H1 (cell line): ENCODE measurements around the gene ROBO4. TPM values are rescaled to one million over a fixed set of nuclear protein-coding genes. Genes with fewer than 3 reads are reported as not detected.
A peak's percentile ranks its signal among the peaks of the same experiment; 100 is the strongest.

Experiments
- CTCF ChIA-PET: fragments of 300-600 bp; sonication (Branson Sonifier 250); formaldehyde crosslinking; loops from one replicate; lab custom pipeline; 2021; ENCODE audit not compliant: partially characterized antibody; lab: Charles Lee
- POLR2A ChIA-PET: fragments of 300-600 bp; sonication (Branson Sonifier 250); formaldehyde crosslinking; loops from one replicate; lab custom pipeline; 2021; ENCODE audit warnings: inconsistent platforms; ENCODE audit not compliant: partially characterized antibody; lab: Charles Lee
- DNase-seq, 2 experiments: peaks; one replicate each; pipeline versions ENCODE4 v3.0.0 to v3.0.0-alpha.2; 2010 to 2022; ENCODE audit warnings: low spot score in 2 of 2, low read depth in 1 of 2, mixed read lengths in 1 of 2
- FAIRE-seq: peaks from 2 replicates; lab custom pipeline; 2011; peaks lifted over from hg19 to GRCh38; lab: Jason Lieb, UNC
- H2AFZ ChIP-seq: 2 replicates; pipeline ENCODE4 v1.8.1; 2012; ENCODE audit warnings: low read length, inconsistent platforms
- H2AK5ac ChIP-seq: 2 replicates; pipeline ENCODE4 v1.6.1; 2013; ENCODE audit warnings: low read depth, low read length
- H2BK120ac ChIP-seq: replicated peaks from 2 replicates; pipeline ENCODE3; 2013; ENCODE audit warnings: low read depth, low read length, inconsistent platforms
- H2BK12ac ChIP-seq: 2 replicates; pipeline ENCODE4 v1.6.1; 2013; ENCODE audit warnings: low read depth, low read length
- H2BK15ac ChIP-seq: 2 replicates; pipeline ENCODE4 v1.6.1; 2013; ENCODE audit warnings: low read length
- H2BK20ac ChIP-seq: 2 replicates; pipeline ENCODE4 v1.6.1; 2013; ENCODE audit warnings: low read length
- H2BK5ac ChIP-seq: 2 replicates; pipeline ENCODE4 v1.6.1; 2013; ENCODE audit warnings: low read depth, low read length
- H3K14ac ChIP-seq: 2 replicates; pipeline ENCODE4 v1.6.1; 2013; ENCODE audit warnings: inconsistent platforms; ENCODE audit not compliant: insufficient read length
- H3K18ac ChIP-seq: 2 replicates; pipeline ENCODE4 v1.6.1; 2013; ENCODE audit warnings: low read length; ENCODE audit errors: extremely low read depth
- H3K23ac ChIP-seq: 2 replicates; pipeline ENCODE4 v1.6.1; 2013; ENCODE audit warnings: inconsistent platforms; ENCODE audit not compliant: insufficient read length
- H3K23me2 ChIP-seq: 2 replicates; pipeline ENCODE4 v1.6.1; 2013; ENCODE audit warnings: low read depth, low read length
- H3K27ac ChIP-seq: 2 replicates; pipeline ENCODE4 v1.6.1; 2011; ENCODE audit warnings: low read depth, low read length, inconsistent platforms
- H3K27me3 ChIP-seq, 4 experiments: replicated peaks in 1 of 4; 1 replicate in 1 of 4; 2 replicates in 3 of 4; pipeline versions ENCODE4 v1.6.1 to v1.8.1; 2011 to 2013; ENCODE audit warnings: low read length in 3 of 4, mild to moderate bottlenecking in 3 of 4, inconsistent platforms in 2 of 4, mixed read lengths in 2 of 4, moderate library complexity in 1 of 4; ENCODE audit not compliant: control insufficient read depth in 3 of 4, insufficient read depth in 3 of 4; ENCODE audit errors: extremely low read depth in 1 of 4
- H3K36me3 ChIP-seq, 4 experiments: 2 replicates each; pipeline versions ENCODE4 v1.6.1 to v1.8.1; 2011 to 2013; ENCODE audit warnings: mild to moderate bottlenecking in 4 of 4, low read length in 3 of 4, moderate library complexity in 2 of 4, control low read depth in 1 of 4, inconsistent platforms in 1 of 4; ENCODE audit not compliant: insufficient read depth in 4 of 4, control insufficient read depth in 2 of 4
- H3K4ac ChIP-seq: replicated peaks from 2 replicates; pipeline ENCODE3; 2013; ENCODE audit warnings: low read length, low read depth, mixed read lengths, inconsistent platforms; ENCODE audit not compliant: insufficient read length
- H3K4me1 ChIP-seq, 4 experiments: replicated peaks in 1 of 4; 1 replicate in 1 of 4; 2 replicates in 3 of 4; pipeline versions ENCODE4 v1.6.1 to v1.8.1; 2011 to 2013; ENCODE audit warnings: low read length in 3 of 4, inconsistent platforms in 2 of 4, mixed read lengths in 1 of 4; ENCODE audit not compliant: insufficient read depth in 4 of 4, control insufficient read depth in 3 of 4
- H3K4me2 ChIP-seq, 2 experiments: 2 replicates each; pipeline versions ENCODE4 v1.6.1 to v1.8.1; 2011 to 2013; ENCODE audit warnings: low read depth in 2 of 2, low read length in 2 of 2, control low read depth in 1 of 2, inconsistent platforms in 1 of 2, mild to moderate bottlenecking in 1 of 2; ENCODE audit not compliant: insufficient read depth in 1 of 2
- H3K4me3 ChIP-seq, 4 experiments: fragments of 200-600, 300-600 bp in 1 of 4; sonication (generic), shearing (Covaris generic), sonication (Bioruptor Twin) in 1 of 4; 2 replicates each; pipeline versions ENCODE4 v1.5.1 to v1.8.1; 2011 to 2016; ENCODE audit warnings: low read length in 4 of 4, low read depth in 3 of 4, control low read depth in 2 of 4, inconsistent platforms in 2 of 4, mild to moderate bottlenecking in 2 of 4, mixed read lengths in 1 of 4, moderate library complexity in 1 of 4; ENCODE audit not compliant: insufficient read depth in 2 of 4; ENCODE audit errors: extremely low read depth in 1 of 4
- H3K56ac ChIP-seq: replicated peaks from 2 replicates; pipeline ENCODE3; 2013; ENCODE audit warnings: low read depth, mild to moderate bottlenecking, mixed read lengths, low read length, inconsistent platforms; ENCODE audit not compliant: insufficient read length
- H3K79me1 ChIP-seq: 2 replicates; pipeline ENCODE4 v1.6.1; 2013; ENCODE audit warnings: low read depth, low read length, control low read depth
- H3K79me2 ChIP-seq, 2 experiments: 2 replicates each; pipeline versions ENCODE4 v1.6.1 to v1.8.1; 2012 to 2013; ENCODE audit warnings: low read length in 2 of 2, mild to moderate bottlenecking in 2 of 2, inconsistent platforms in 1 of 2; ENCODE audit not compliant: insufficient read depth in 2 of 2, control insufficient read depth in 1 of 2
- H3K9ac ChIP-seq, 4 experiments: replicated peaks in 1 of 4; 1 replicate in 1 of 4; 2 replicates in 3 of 4; pipeline versions ENCODE4 v1.6.1 to v1.8.1; 2011 to 2013; ENCODE audit warnings: low read depth in 3 of 4, low read length in 3 of 4, control low read depth in 2 of 4, mild to moderate bottlenecking in 2 of 4, moderate library complexity in 2 of 4, inconsistent platforms in 1 of 4; ENCODE audit errors: extremely low read depth in 1 of 4
- H3K9me3 ChIP-seq, 2 experiments: 2 replicates each; pipeline versions ENCODE4 v1.6.1 to v1.8.1; 2012 to 2013; ENCODE audit warnings: mild to moderate bottlenecking in 2 of 2, moderate library complexity in 2 of 2, control low read depth in 1 of 2, inconsistent platforms in 1 of 2, low read depth in 1 of 2, low read length in 1 of 2, mixed read lengths in 1 of 2; ENCODE audit not compliant: insufficient read depth in 2 of 2
- H4K20me1 ChIP-seq, 2 experiments: replicated peaks in 1 of 2; 2 replicates each; pipeline versions ENCODE3 to v1.8.1; 2011 to 2013; ENCODE audit warnings: inconsistent platforms in 2 of 2, low read length in 2 of 2, mild to moderate bottlenecking in 1 of 2; ENCODE audit not compliant: insufficient read depth in 2 of 2, control insufficient read depth in 1 of 2
- H4K5ac ChIP-seq: 2 replicates; pipeline ENCODE4 v1.6.1; 2013; ENCODE audit warnings: low read length, low read depth, mixed read lengths, inconsistent platforms; ENCODE audit not compliant: insufficient read length
- H4K8ac ChIP-seq: 2 replicates; pipeline ENCODE4 v1.8.0; 2013; ENCODE audit warnings: mild to moderate bottlenecking, moderate library complexity, low read length, inconsistent platforms; ENCODE audit not compliant: insufficient read depth; ENCODE audit errors: extremely low read depth
- H4K91ac ChIP-seq: replicated peaks from 2 replicates; pipeline ENCODE3; 2013; ENCODE audit warnings: low read length, mixed read lengths, inconsistent platforms; ENCODE audit not compliant: insufficient read length
- EZH2 ChIP-seq: fragments of 200-600 bp; sonication (generic); IDR thresholded peaks from 2 replicates; pipeline ENCODE4 v1.7.1; 2012; ENCODE audit warnings: low read depth, mild to moderate bottlenecking, moderate library complexity, low read length, inconsistent platforms; ENCODE audit not compliant: severe bottlenecking
- FOSL1 ChIP-seq: IDR thresholded peaks from 2 replicates; pipeline ENCODE4 v1.6.1; 2011; ENCODE audit warnings: mild to moderate bottlenecking, low read depth, low read length, moderate library complexity; ENCODE audit not compliant: insufficient read depth
- JUN ChIP-seq: IDR thresholded peaks from 2 replicates; pipeline ENCODE4 v1.6.1; 2011; ENCODE audit warnings: low read depth, mild to moderate bottlenecking, improper control_type of control experiment, low read length
- JUND ChIP-seq: IDR thresholded peaks from 2 replicates; pipeline ENCODE4 v1.6.1; 2011; ENCODE audit warnings: mild to moderate bottlenecking, improper control_type of control experiment, low read length
- MAFK ChIP-seq: IDR thresholded peaks from 2 replicates; pipeline ENCODE4 v1.6.1; 2012; ENCODE audit warnings: low read depth, mild to moderate bottlenecking, improper control_type of control experiment, low read length
- SUZ12 ChIP-seq: fragments of 200-600 bp; sonication (generic); IDR thresholded peaks from 2 replicates; pipeline ENCODE4 v1.6.1; 2012; ENCODE audit warnings: mild to moderate bottlenecking, inconsistent platforms, low read length, moderate library complexity, mixed read lengths
- TCF12 ChIP-seq: IDR thresholded peaks from 2 replicates; pipeline ENCODE4 v1.6.1; 2011; ENCODE audit warnings: low read depth, mild to moderate bottlenecking, low read length
- YY1 ChIP-seq: IDR thresholded peaks from 2 replicates; pipeline ENCODE4 v1.6.1; 2011; ENCODE audit warnings: low read depth, mild to moderate bottlenecking, low read length
- ZNF274 ChIP-seq: IDR thresholded peaks from 2 replicates; pipeline ENCODE4 v1.7.0; 2012; ENCODE audit warnings: low read length, borderline replicate concordance; ENCODE audit errors: extremely low read depth
- WGBS, 2 experiments: shearing (Covaris generic) in 1 of 2; methylation state at CpG; one replicate each; pipeline versions ENCODE4 v1.1.6 to v1.1.7; 2013 to 2015; ENCODE audit warnings: low lambda C conversion rate in 2 of 2, mixed read lengths in 2 of 2, inconsistent platforms in 1 of 2, low coverage in 1 of 2, missing lambda C conversion rate in 1 of 2; ENCODE audit not compliant: insufficient replicate concordance in 2 of 2, insufficient coverage in 1 of 2, insufficient read length in 1 of 2; ENCODE audit errors: extremely low coverage in 1 of 2, missing lambda C conversion rate in 1 of 2; 5-methylcytosine and 5-hydroxymethylcytosine counted together
- polyA plus RNA-seq, 7 experiments: library from polyadenylated mRNA; depleted of rRNA in 3 of 7; stranded (reverse) in 5 of 7; unstranded in 2 of 7; fragments of >200 nt in 5 of 7; fragments of 200-250 nt in 2 of 7; gene quantifications; 1 replicate in 5 of 7; 2 replicates in 1 of 7; 4 replicates in 1 of 7; pipeline versions ENCODE4 v1.2.1 to v1.2.3, GENCODE V29; 2011 to 2013; ENCODE audit warnings: missing spikeins in 2 of 7, mixed read lengths in 2 of 7
- total RNA-seq: library from RNA; stranded (reverse); fragmentation: NEBNext Ultra II Directional; extraction: Animal tissue kit (Norgen Biotek cat#: 25700); gene quantifications from 2 replicates; pipeline ENCODE4 v1.2.1, GENCODE V29; 2021
- TF ChIP-seq, protein P1 (sequence below), 3 experiments: IDR thresholded peaks; 1 replicate in 2 of 3; 2 replicates in 1 of 3; pipeline versions ENCODE4 v1.5.1 to v1.6.1; 2011; ENCODE audit warnings: low read length in 3 of 3, mild to moderate bottlenecking in 3 of 3, inconsistent platforms in 2 of 3, low read depth in 1 of 3, moderate library complexity in 1 of 3; ENCODE audit not compliant: insufficient read depth in 1 of 3; ENCODE audit errors: control extremely low read depth in 1 of 3

The ROBO4 gene
- total and polyA plus RNA-seq, 2 of the 8 experiments (the other 6 are each of a cell fraction or from before 2014, with no cell fraction given) = 0.03 TPM; not detected in 1

DNA sequence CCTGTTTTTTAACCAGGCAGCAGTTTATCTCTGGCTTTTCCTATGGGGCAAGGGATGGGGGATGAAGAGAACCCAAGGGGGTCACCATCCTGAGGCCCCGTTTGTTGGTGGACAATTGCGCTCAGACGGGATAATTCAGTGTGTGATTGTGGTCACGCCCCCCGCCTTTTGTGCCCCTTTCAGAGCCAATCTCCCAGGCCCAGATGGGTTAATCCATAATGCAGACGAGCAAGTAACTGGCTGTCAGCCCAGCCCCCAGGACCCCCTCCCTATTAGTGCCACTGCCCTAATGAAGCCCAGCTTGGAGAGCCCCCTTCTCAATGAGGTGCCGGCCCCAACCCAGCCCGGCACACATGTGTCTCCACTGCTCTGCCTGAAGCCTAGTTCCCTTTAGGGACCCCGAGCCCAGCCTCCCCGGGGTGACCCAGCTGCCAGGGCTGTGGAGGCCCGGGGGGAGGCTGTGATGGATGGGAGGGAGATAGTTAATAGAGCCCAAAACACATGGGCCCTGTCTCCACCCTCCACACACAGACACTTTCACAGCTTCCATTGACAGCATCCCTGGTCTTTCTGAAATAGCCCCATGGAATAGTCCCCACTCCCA, 51.5 kb downstream of the ROBO4 start:
- FAIRE-seq = no peak
- H3K79me2 ChIP-seq = no peaks in the 10 kb centered on the region
- ChIA-PET POLR2A (interaction anchor here (1.5 kb wide), 1 partner anchor 20 kb away, joined by 6 read pairs; the partner anchor contains the start of gene ROBO3), CTCF (interaction anchor here (0.6 to 2.6 kb wide), 6 partner anchors 8 to 48 kb away, joined by 3 to 22 read pairs (median 4); partner anchors contain the start of gene ROBO3)
- WGBS, 2 experiments = 45% methylated on average over 11 of the region's 11 CpGs; no CpG with 5 or more reads in 1 of the 2 experiments
- no peak overlapping the region for H2BK5ac ChIP-seq
- no peak overlapping the region for H3K18ac ChIP-seq
- no peak overlapping the region for H4K8ac ChIP-seq
- H4K5ac ChIP-seq = no peak overlapping the region
- H4K91ac ChIP-seq = no peak overlapping the region
- H3K4ac ChIP-seq = no peak overlapping the region
- H2BK15ac ChIP-seq = no peak overlapping the region
- no peak overlapping the region for H2BK12ac ChIP-seq
- H2AFZ ChIP-seq = no peak overlapping the region
- H3K79me1 ChIP-seq = no peaks in the 10 kb centered on the region
- no peak overlapping the region for H3K56ac ChIP-seq
- H3K14ac ChIP-seq = no peak overlapping the region
- H2BK20ac ChIP-seq = no peak overlapping the region
- no peak overlapping the region for H3K4me2 ChIP-seq
- H3K9me3 ChIP-seq = no peaks in the 10 kb centered on the region
- DNase-seq = no peak
- H3K23me2 ChIP-seq = no peaks in the 10 kb centered on the region; the same call in 1 of the 2 replicates
- peaks cover 3 to 19% (median 4%) of the 10 kb centered on the region in 4 experiments; a peak in 5 of 7 replicates for H3K4me1 ChIP-seq
- no peak overlapping the region for H3K27ac ChIP-seq
- no peak overlapping the region for H3K4me3 ChIP-seq
- peaks cover 77 to 98% (median 93%) of the 10 kb centered on the region in 4 experiments for H3K27me3 ChIP-seq
- H4K20me1 ChIP-seq = peaks cover 14 to 21% of the 10 kb centered on the region in 2 experiments
- H2BK120ac ChIP-seq = no peak overlapping the region
- no peak overlapping the region for H2AK5ac ChIP-seq
- H3K23ac ChIP-seq = no peak overlapping the region
- H3K36me3 ChIP-seq = no peaks in the 10 kb centered on the region; a peak in 1 of 8 replicates
- H3K9ac ChIP-seq = no peak overlapping the region
- TF ChIP-seq ZNF274 (no peak), EZH2 (peak; percentile 38), TCF12 (no peak), JUND (no peak), SUZ12 (peak; percentile 25; the same call in 1 of the 2 replicates), FOSL1 (no peak), MAFK (no peak), JUN (no peak), YY1 (no peak)
- TF ChIP-seq, protein P1, sequence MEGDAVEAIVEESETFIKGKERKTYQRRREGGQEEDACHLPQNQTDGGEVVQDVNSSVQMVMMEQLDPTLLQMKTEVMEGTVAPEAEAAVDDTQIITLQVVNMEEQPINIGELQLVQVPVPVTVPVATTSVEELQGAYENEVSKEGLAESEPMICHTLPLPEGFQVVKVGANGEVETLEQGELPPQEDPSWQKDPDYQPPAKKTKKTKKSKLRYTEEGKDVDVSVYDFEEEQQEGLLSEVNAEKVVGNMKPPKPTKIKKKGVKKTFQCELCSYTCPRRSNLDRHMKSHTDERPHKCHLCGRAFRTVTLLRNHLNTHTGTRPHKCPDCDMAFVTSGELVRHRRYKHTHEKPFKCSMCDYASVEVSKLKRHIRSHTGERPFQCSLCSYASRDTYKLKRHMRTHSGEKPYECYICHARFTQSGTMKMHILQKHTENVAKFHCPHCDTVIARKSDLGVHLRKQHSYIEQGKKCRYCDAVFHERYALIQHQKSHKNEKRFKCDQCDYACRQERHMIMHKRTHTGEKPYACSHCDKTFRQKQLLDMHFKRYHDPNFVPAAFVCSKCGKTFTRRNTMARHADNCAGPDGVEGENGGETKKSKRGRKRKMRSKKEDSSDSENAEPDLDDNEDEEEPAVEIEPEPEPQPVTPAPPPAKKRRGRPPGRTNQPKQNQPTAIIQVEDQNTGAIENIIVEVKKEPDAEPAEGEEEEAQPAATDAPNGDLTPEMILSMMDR (IDR thresholded peaks at IDR 0.05; ENCODE audit: control extremely low read depth in 1 of 3, insufficient read depth in 1 of 3, low read depth in 1 of 3, low read length in 3 of 3) = no peak
